WTC11 (cell line): Measurements from ENCODE around the gene IPCEF1.

Experiments used
- NFYB ChIP-seq: sonication (generic); formaldehyde crosslinking; conservative IDR thresholded peaks from 2 replicates; pipeline ENCODE4 v1.8.0; 2022; ENCODE audit warnings: low read depth, missing genetic modification reagents
- SP1 ChIP-seq: sonication (generic); formaldehyde crosslinking; conservative IDR thresholded peaks from 2 replicates; pipeline ENCODE4 v1.8.1; 2022; ENCODE audit warnings: missing genetic modification reagents
- TP53 ChIP-seq: sonication (generic); formaldehyde crosslinking; IDR thresholded peaks from 2 replicates; pipeline ENCODE4 v1.8.1; 2023; ENCODE audit warnings: mild to moderate bottlenecking, missing genetic modification reagents
- TF ChIP-seq, protein P1 (sequence below): sonication (generic); formaldehyde crosslinking; IDR thresholded peaks from 2 replicates; pipeline ENCODE4 v1.8.1; 2022; ENCODE audit warnings: missing genetic modification reagents, borderline replicate concordance
- TF ChIP-seq, protein P2 (sequence below): fragments of 250-450 bp; sonication (Bioruptor Pico); IDR thresholded peaks from 2 replicates; pipeline ENCODE4 v1.9.0; 2021; ENCODE audit warnings: mild to moderate bottlenecking
- TF ChIP-seq, protein P3 (sequence below): fragments of 200-600 bp; IDR thresholded peaks from 2 replicates; pipeline ENCODE4 v1.8.0; 2022; ENCODE audit warnings: antibody characterized with exemption

DNA sequence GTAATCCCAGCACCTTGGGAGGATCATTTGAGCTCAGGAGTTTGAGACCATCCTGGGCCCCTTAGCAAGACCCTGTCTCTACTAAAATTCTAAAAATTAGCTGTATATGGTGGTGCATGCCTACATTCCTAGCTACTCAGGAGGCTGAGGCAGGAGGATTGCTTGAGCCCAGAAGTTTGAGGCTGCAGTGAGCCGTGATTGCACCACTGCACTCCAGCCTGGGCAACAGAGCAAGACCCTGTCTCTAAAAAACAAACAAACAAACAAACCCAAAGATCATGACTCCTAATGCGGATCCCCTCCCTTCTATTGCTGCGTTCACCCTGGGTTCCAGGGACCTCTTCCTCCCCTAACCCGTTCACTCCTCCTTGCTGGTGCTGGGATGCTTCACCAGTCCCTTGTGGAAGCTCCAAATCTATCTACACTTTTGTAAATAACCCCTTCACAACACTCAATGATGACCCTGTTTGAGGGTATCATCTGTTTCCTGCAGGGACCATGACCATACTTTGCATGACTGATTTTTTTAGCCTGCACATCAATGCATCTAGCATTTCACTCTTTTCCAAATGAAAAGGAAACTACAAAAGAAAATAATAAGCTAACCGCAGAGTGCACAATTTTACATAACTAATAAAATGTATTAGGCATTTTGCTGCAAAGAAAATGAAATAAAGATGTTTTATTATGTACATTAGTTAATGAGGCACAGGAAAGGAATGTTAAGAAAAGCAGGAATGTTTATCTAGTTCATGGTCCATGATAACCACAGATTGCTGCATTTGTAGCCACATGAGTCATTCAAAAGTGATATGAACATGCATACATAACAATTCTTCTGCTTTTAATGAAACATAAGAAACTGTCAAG is 30.5 kb upstream of the IPCEF1 start:
- no peak for TF ChIP-seq SP1 (CRISPR knock-in tag)
- TF ChIP-seq, protein P1, sequence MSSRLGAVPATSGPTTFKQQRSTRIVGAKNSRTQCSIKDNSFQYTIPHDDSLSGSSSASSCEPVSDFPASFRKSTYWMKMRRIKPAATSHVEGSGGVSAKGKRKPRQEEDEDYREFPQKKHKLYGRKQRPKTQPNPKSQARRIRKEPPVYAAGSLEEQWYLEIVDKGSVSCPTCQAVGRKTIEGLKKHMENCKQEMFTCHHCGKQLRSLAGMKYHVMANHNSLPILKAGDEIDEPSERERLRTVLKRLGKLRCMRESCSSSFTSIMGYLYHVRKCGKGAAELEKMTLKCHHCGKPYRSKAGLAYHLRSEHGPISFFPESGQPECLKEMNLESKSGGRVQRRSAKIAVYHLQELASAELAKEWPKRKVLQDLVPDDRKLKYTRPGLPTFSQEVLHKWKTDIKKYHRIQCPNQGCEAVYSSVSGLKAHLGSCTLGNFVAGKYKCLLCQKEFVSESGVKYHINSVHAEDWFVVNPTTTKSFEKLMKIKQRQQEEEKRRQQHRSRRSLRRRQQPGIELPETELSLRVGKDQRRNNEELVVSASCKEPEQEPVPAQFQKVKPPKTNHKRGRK (CRISPR knock-in tag): no peak
- TF ChIP-seq NFYB (CRISPR knock-in tag): no peak
- TF ChIP-seq, protein P2, sequence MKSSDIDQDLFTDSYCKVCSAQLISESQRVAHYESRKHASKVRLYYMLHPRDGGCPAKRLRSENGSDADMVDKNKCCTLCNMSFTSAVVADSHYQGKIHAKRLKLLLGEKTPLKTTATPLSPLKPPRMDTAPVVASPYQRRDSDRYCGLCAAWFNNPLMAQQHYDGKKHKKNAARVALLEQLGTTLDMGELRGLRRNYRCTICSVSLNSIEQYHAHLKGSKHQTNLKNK (CRISPR knock-in tag): no peak
- TF ChIP-seq, protein P3, sequence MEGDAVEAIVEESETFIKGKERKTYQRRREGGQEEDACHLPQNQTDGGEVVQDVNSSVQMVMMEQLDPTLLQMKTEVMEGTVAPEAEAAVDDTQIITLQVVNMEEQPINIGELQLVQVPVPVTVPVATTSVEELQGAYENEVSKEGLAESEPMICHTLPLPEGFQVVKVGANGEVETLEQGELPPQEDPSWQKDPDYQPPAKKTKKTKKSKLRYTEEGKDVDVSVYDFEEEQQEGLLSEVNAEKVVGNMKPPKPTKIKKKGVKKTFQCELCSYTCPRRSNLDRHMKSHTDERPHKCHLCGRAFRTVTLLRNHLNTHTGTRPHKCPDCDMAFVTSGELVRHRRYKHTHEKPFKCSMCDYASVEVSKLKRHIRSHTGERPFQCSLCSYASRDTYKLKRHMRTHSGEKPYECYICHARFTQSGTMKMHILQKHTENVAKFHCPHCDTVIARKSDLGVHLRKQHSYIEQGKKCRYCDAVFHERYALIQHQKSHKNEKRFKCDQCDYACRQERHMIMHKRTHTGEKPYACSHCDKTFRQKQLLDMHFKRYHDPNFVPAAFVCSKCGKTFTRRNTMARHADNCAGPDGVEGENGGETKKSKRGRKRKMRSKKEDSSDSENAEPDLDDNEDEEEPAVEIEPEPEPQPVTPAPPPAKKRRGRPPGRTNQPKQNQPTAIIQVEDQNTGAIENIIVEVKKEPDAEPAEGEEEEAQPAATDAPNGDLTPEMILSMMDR: no peak
- TF ChIP-seq TP53: no peak
